Stimulated activated naive CD8-positive, alpha-beta T cell treated with anti-CD3 and anti-CD28 coated beads, Interleukin-15, amount 100 ng/mL, for 72 hours (primary cell): ENCODE measurements around the gene KTN1.

Source experiments
- ATAC-seq: fragments of 150-1000 bp; cut with Tn5 transposase; 2 replicates; pipeline ENCODE4 v1.10.0; 2021; ENCODE audit warnings: mild to moderate bottlenecking, moderate library complexity
- DNase-seq, 2 donors: peaks; one replicate each; pipeline ENCODE4 v3.0.0; 2021 to 2022
- H3K27ac Mint-ChIP-seq, 2 donors: one replicate each; pipeline ENCODE4 v1.8.0; 2022; ENCODE audit warnings: mild to moderate bottlenecking in 2 of 2, mixed read lengths in 2 of 2, moderate library complexity in 2 of 2
- H3K27me3 Mint-ChIP-seq: one replicate; pipeline ENCODE4 v1.8.0; 2022; ENCODE audit warnings: mixed read lengths
- H3K4me1 Mint-ChIP-seq: one replicate; pipeline ENCODE4 v1.8.0; 2022; ENCODE audit warnings: mild to moderate bottlenecking, mixed read lengths
- H3K4me3 Mint-ChIP-seq, 2 donors: one replicate each; pipeline ENCODE4 v1.8.0; 2022; ENCODE audit warnings: mild to moderate bottlenecking in 2 of 2, mixed read lengths in 2 of 2, moderate library complexity in 1 of 2
- H3K9me3 Mint-ChIP-seq, 2 donors: one replicate each; pipeline ENCODE4 v1.8.0; 2022; ENCODE audit warnings: mixed read lengths in 2 of 2

The KTN1 gene

GRCh38 chr14:55704654-55705053, 124.6 kb downstream of the KTN1 start:
- Mint-ChIP-seq H3K4me1 (no peaks in the 10 kb centered on the region), H3K4me3 (no peak overlapping the region), H3K27ac (no peak overlapping the region), H3K27me3 (no peaks in the 10 kb centered on the region), H3K9me3 (peaks cover 0 to 7% of the 10 kb centered on the region in 2 donors)
- DNase-seq (no peak), ATAC-seq (no peak)

- no peaks in the 10 kb centered on the region for H3K9me3 Mint-ChIP-seq
- no peak for ATAC-seq
- H3K4me3 Mint-ChIP-seq: no peak overlapping the region
- H3K27me3 Mint-ChIP-seq: no peaks in the 10 kb centered on the region
- H3K4me1 Mint-ChIP-seq: no peaks in the 10 kb centered on the region
- no peak overlapping the region for H3K27ac Mint-ChIP-seq
- DNase-seq: no peak
These were observed 125.8 kb downstream of the KTN1 start for GRCh38 chr14:55705651-55706364.

- Mint-ChIP-seq H3K27ac (peak overlapping the region in 1 of 2 donors; percentile 23), H3K4me1 (no peaks in the 10 kb centered on the region), H3K9me3 (no peaks in the 10 kb centered on the region), H3K27me3 (no peaks in the 10 kb centered on the region), H3K4me3 (no peak overlapping the region)
- DNase-seq (no peak), ATAC-seq (no peak)
These were observed 126.3 kb downstream of the KTN1 start for GRCh38 chr14:55706365-55706684.

- Mint-ChIP-seq H3K4me1 (no peaks in the 10 kb centered on the region), H3K9me3 (no peaks in the 10 kb centered on the region), H3K4me3 (no peak overlapping the region), H3K27me3 (no peaks in the 10 kb centered on the region), H3K27ac (no peak overlapping the region)
- ATAC-seq (no peak), DNase-seq (no peak)
These were observed 126.9 kb downstream of the KTN1 start for GRCh38 chr14:55706893-55707292.

GRCh38 chr14:55707365-55707804, 127.4 kb downstream of the KTN1 start:
- DNase-seq (no peak), ATAC-seq (no peak)
- Mint-ChIP-seq H3K4me3 (no peak overlapping the region), H3K27me3 (no peaks in the 10 kb centered on the region), H3K4me1 (no peaks in the 10 kb centered on the region), H3K9me3 (no peaks in the 10 kb centered on the region), H3K27ac (no peak overlapping the region)

- H3K4me1 Mint-ChIP-seq: no peaks in the 10 kb centered on the region
- DNase-seq: no peak
- H3K27me3 Mint-ChIP-seq: no peaks in the 10 kb centered on the region
- no peak overlapping the region for H3K4me3 Mint-ChIP-seq
- no peaks in the 10 kb centered on the region for H3K9me3 Mint-ChIP-seq
- no peak for ATAC-seq
- no peak overlapping the region for H3K27ac Mint-ChIP-seq
These were observed 130.6 kb downstream of the KTN1 start for GRCh38 chr14:55710506-55711041.

GRCh38 chr14:55711175-55711811, 131.3 kb downstream of the KTN1 start:
- Mint-ChIP-seq H3K9me3 (no peaks in the 10 kb centered on the region), H3K4me3 (no peak overlapping the region), H3K4me1 (no peaks in the 10 kb centered on the region), H3K27me3 (no peaks in the 10 kb centered on the region), H3K27ac (no peak overlapping the region)
- ATAC-seq (no peak), DNase-seq (no peak)

- Mint-ChIP-seq H3K27me3 (no peaks in the 10 kb centered on the region), H3K4me3 (no peak overlapping the region), H3K9me3 (no peaks in the 10 kb centered on the region), H3K4me1 (no peaks in the 10 kb centered on the region), H3K27ac (no peak overlapping the region)
- no peak for DNase-seq
- ATAC-seq: no peak
These were observed 132.5 kb downstream of the KTN1 start for GRCh38 chr14:55712491-55712890.

- Mint-ChIP-seq H3K27ac (peak overlapping the region in 1 of 2 donors; percentile 29), H3K9me3 (no peaks in the 10 kb centered on the region), H3K4me3 (no peak overlapping the region), H3K27me3 (no peaks in the 10 kb centered on the region), H3K4me1 (no peaks in the 10 kb centered on the region)
- no peak for DNase-seq
- ATAC-seq: no peak
These were observed 133.5 kb downstream of the KTN1 start for GRCh38 chr14:55713486-55713885.

- Mint-ChIP-seq H3K9me3 (no peaks in the 10 kb centered on the region), H3K27me3 (no peaks in the 10 kb centered on the region), H3K27ac (no peak overlapping the region), H3K4me1 (no peaks in the 10 kb centered on the region), H3K4me3 (no peak overlapping the region)
- ATAC-seq (no peak), DNase-seq (no peak)
These were observed 135.9 kb downstream of the KTN1 start for GRCh38 chr14:55715889-55716288.

- Mint-ChIP-seq H3K4me1 (no peaks in the 10 kb centered on the region), H3K27ac (no peak overlapping the region), H3K27me3 (no peaks in the 10 kb centered on the region), H3K9me3 (no peaks in the 10 kb centered on the region), H3K4me3 (no peak overlapping the region)
- no peak for DNase-seq
- ATAC-seq: no peak
These were observed 137.6 kb downstream of the KTN1 start for GRCh38 chr14:55717621-55718020.

GRCh38 chr14:55718551-55718950, 138.5 kb downstream of the KTN1 start:
- no peak for DNase-seq
- H3K27ac Mint-ChIP-seq: no peak overlapping the region
- H3K9me3 Mint-ChIP-seq: no peaks in the 10 kb centered on the region

GRCh38 chr14:55720796-55721195, 140.8 kb downstream of the KTN1 start:
- ATAC-seq (no peak), DNase-seq (no peak)
- H3K27me3 Mint-ChIP-seq: no peaks in the 10 kb centered on the region
- H3K9me3 Mint-ChIP-seq: no peaks in the 10 kb centered on the region
- no peak overlapping the region for H3K27ac Mint-ChIP-seq
- H3K4me1 Mint-ChIP-seq: no peaks in the 10 kb centered on the region
- no peak overlapping the region for H3K4me3 Mint-ChIP-seq

More at GRCh38 chr14:55718551-55718950, 138.5 kb downstream of the KTN1 start:
- H3K27me3 Mint-ChIP-seq: no peaks in the 10 kb centered on the region
- H3K4me1 Mint-ChIP-seq: no peaks in the 10 kb centered on the region
- no peak for ATAC-seq
- H3K4me3 Mint-ChIP-seq: no peak overlapping the region

- Mint-ChIP-seq H3K27me3 (no peaks in the 10 kb centered on the region), H3K9me3 (no peaks in the 10 kb centered on the region), H3K4me1 (no peaks in the 10 kb centered on the region), H3K27ac (no peak overlapping the region), H3K4me3 (no peak overlapping the region)
- DNase-seq (no peak), ATAC-seq (no peak)
These were observed 141.3 kb downstream of the KTN1 start for GRCh38 chr14:55721353-55721752.

GRCh38 chr14:55722054-55722453, 142.0 kb downstream of the KTN1 start:
- no peak overlapping the region for H3K4me3 Mint-ChIP-seq
- no peaks in the 10 kb centered on the region for H3K27me3 Mint-ChIP-seq
- H3K27ac Mint-ChIP-seq: no peak overlapping the region
- DNase-seq (no peak), ATAC-seq (no peak)
- no peaks in the 10 kb centered on the region for H3K4me1 Mint-ChIP-seq
- no peaks in the 10 kb centered on the region for H3K9me3 Mint-ChIP-seq

- Mint-ChIP-seq H3K4me3 (no peak overlapping the region), H3K27me3 (no peaks in the 10 kb centered on the region), H3K9me3 (no peaks in the 10 kb centered on the region), H3K27ac (no peak overlapping the region), H3K4me1 (no peaks in the 10 kb centered on the region)
- no peak for DNase-seq
- ATAC-seq: no peak
These were observed 144.7 kb downstream of the KTN1 start for GRCh38 chr14:55724736-55725135.
